Breast epithelium (tissue), 3 donors: ENCODE results near the gene SHROOM1.

Experiments
- CTCF ChIP-seq, 3 donors: fragments of 450-650 bp; IDR thresholded peaks; one replicate each; pipeline ENCODE4 v1.5.1; 2016 to 2017; ENCODE audit warnings: antibody characterized with exemption in 3 of 3, mild to moderate bottlenecking in 3 of 3, moderate library complexity in 3 of 3
- POLR2A ChIP-seq: fragments of 450-650 bp; IDR thresholded peaks from one replicate; pipeline ENCODE4 v1.6.1; 2016; ENCODE audit warnings: antibody characterized with exemption, mild to moderate bottlenecking, moderate library complexity
- POLR2AphosphoS5 ChIP-seq, 3 donors: sonication (generic); formaldehyde crosslinking; IDR thresholded peaks; one replicate each; pipeline ENCODE4 v1.6.1; 2017; ENCODE audit warnings: antibody characterized with exemption in 3 of 3

- TF ChIP-seq POLR2A (no peak), CTCF (IDR thresholded peaks at IDR 0.05) (no peak), POLR2AphosphoS5 (IDR thresholded peaks at IDR 0.05) (no peak)
Observed at GRCh38 chr5:132785365-132785764, 45.1 kb downstream of the SHROOM1 start.
